OCI-LY1 (cell line): ENCODE data around the gene CIB2.

Experiments
- H2AFZ ChIP-seq: fragments of 200-600 bp; sonication (generic), shearing (Covaris generic); 2 replicates; pipeline ENCODE4 v1.6.0; 2014; ENCODE audit warnings: antibody characterized with exemption, mild to moderate bottlenecking, low read length
- H3F3A ChIP-seq: fragments of 200-600 bp; sonication (generic), shearing (Covaris generic); 2 replicates; pipeline ENCODE4 v1.6.0; 2014; ENCODE audit warnings: mild to moderate bottlenecking, antibody characterized with exemption, low read length, moderate library complexity; ENCODE audit not compliant: insufficient read depth
- H3K27ac ChIP-seq: fragments of 200-600 bp; sonication (generic); 2 replicates; pipeline ENCODE4 v1.5.1; 2014; ENCODE audit warnings: low read length, mixed run types, mild to moderate bottlenecking, low read depth; ENCODE audit not compliant: poor library complexity, severe bottlenecking
- H3K27me3 ChIP-seq: fragments of 200-600 bp; sonication (generic); 2 replicates; pipeline ENCODE4 v1.6.0; 2014; ENCODE audit warnings: antibody characterized with exemption, mild to moderate bottlenecking, low read length, moderate library complexity; ENCODE audit not compliant: insufficient read depth
- H3K36me3 ChIP-seq: fragments of 200-600 bp; sonication (generic); 2 replicates; pipeline ENCODE4 v1.6.1; 2014; ENCODE audit warnings: mild to moderate bottlenecking, antibody characterized with exemption, low read length, moderate library complexity, mixed read lengths; ENCODE audit not compliant: insufficient read depth
- H3K4me1 ChIP-seq: fragments of 200-600 bp; sonication (generic); 2 replicates; pipeline ENCODE4 v1.5.1; 2014; ENCODE audit warnings: mild to moderate bottlenecking, low read length, moderate library complexity; ENCODE audit not compliant: insufficient read depth, severe bottlenecking
- H3K4me2 ChIP-seq: fragments of 200-600 bp; sonication (generic), shearing (Covaris generic); 2 replicates; pipeline ENCODE4 v1.6.1; 2014; ENCODE audit warnings: low read length
- H3K4me3 ChIP-seq: fragments of 200-600 bp; sonication (generic); 2 replicates; pipeline ENCODE4 v1.5.1; 2014; ENCODE audit warnings: low read length, low read depth, mild to moderate bottlenecking, mixed read lengths; ENCODE audit not compliant: poor library complexity, severe bottlenecking
- H3K79me2 ChIP-seq: fragments of 200-600 bp; shearing (Covaris generic); 2 replicates; pipeline ENCODE4 v1.6.1; 2016; ENCODE audit warnings: mixed run types, low read length, mixed read lengths; ENCODE audit not compliant: insufficient read depth
- H3K9ac ChIP-seq: fragments of 200-600 bp; sonication (generic), shearing (Covaris generic); 2 replicates; pipeline ENCODE4 v1.6.1; 2014; ENCODE audit warnings: mild to moderate bottlenecking, low read length, mixed read lengths
- H3K9me2 ChIP-seq: fragments of 200-600 bp; sonication (generic), shearing (Covaris generic); 2 replicates; pipeline ENCODE4 v1.6.1; 2014; ENCODE audit warnings: low read depth, mild to moderate bottlenecking, low read length, mixed read lengths
- H3K9me3 ChIP-seq: fragments of 200-600 bp; shearing (Covaris generic); 2 replicates; pipeline ENCODE4 v1.6.1; 2014; ENCODE audit warnings: low read length, mixed read lengths
- H4K20me1 ChIP-seq: fragments of 200-600 bp; sonication (generic), shearing (Covaris generic); 2 replicates; pipeline ENCODE4 v1.6.0; 2016; ENCODE audit warnings: mild to moderate bottlenecking, low read length; ENCODE audit not compliant: insufficient read depth
- EZH2 ChIP-seq: fragments of 200-600 bp; sonication (generic), shearing (Covaris generic); IDR thresholded peaks from 2 replicates; pipeline ENCODE4 v1.8.0; 2017; ENCODE audit warnings: borderline replicate concordance, mixed run types, mild to moderate bottlenecking, antibody characterized with exemption, low read length, moderate library complexity, mixed read lengths
- TF ChIP-seq, protein P1 (sequence below): fragments of 200-600 bp; sonication (generic), shearing (Covaris generic); IDR thresholded peaks from 2 replicates; pipeline ENCODE4 v1.5.1; 2017; ENCODE audit warnings: mild to moderate bottlenecking, antibody characterized with exemption, low read length, moderate library complexity, mixed read lengths

The CIB2 gene

DNA sequence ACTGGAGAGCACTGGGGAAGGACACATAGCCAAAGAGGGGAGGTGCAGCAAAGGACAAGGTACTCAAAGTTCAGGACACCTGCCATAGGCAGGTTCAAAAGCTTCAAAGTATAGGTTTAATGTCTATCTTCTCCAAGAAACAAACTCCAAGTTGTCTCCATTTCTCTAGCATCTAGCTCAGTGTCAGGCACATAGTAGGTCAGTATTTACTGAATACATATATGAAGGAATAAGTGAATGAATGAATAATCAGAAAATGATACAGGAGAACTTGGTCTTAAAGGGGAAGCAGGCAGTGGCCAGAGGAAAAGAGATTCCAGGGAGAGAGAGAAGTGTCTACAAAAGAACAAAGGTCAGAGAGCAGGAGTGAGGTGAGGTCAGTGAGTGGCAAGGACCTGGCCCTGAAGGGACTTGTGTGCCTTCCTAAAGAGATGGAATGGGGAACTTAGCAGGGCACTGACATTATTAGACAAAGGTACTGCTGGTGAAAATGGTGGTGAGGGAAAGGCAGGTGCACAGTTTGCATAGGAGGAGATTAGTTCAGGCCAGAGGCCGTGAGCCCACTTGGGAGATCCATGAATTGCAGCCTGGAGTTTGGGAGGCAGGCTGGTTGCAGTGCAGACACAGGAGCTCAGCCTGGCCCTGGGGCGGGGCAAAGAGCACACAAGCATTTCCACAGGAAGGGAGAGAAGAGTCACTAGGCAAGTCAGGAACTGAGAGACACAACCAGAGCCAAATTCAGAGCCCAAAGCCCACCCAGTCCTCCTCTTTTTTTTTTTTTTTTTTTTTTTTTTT lies 75.1 kb downstream of the CIB2 start:
- Histone ChIP-seq H3K36me3 (peaks cover 18% of the 10 kb centered on the region), H3K9me3 (no peaks in the 10 kb centered on the region), H3K79me2 (peaks cover 21% of the 10 kb centered on the region), H4K20me1 (no peaks in the 10 kb centered on the region), H2AFZ (no peak overlapping the region), H3K4me1 (peaks cover 85% of the 10 kb centered on the region), H3K27me3 (no peaks in the 10 kb centered on the region), H3K4me3 (no peak overlapping the region), H3K9ac (peak overlapping the region; percentile 8; the same call in 1 of the 2 replicates), H3K27ac (peak overlapping the region; percentile 94), H3K4me2 (peak overlapping the region; percentile 61; the same call in 1 of the 2 replicates), H3F3A (no peaks in the 10 kb centered on the region), H3K9me2 (no peaks in the 10 kb centered on the region)
- no peak for TF ChIP-seq EZH2
- TF ChIP-seq, protein P1, sequence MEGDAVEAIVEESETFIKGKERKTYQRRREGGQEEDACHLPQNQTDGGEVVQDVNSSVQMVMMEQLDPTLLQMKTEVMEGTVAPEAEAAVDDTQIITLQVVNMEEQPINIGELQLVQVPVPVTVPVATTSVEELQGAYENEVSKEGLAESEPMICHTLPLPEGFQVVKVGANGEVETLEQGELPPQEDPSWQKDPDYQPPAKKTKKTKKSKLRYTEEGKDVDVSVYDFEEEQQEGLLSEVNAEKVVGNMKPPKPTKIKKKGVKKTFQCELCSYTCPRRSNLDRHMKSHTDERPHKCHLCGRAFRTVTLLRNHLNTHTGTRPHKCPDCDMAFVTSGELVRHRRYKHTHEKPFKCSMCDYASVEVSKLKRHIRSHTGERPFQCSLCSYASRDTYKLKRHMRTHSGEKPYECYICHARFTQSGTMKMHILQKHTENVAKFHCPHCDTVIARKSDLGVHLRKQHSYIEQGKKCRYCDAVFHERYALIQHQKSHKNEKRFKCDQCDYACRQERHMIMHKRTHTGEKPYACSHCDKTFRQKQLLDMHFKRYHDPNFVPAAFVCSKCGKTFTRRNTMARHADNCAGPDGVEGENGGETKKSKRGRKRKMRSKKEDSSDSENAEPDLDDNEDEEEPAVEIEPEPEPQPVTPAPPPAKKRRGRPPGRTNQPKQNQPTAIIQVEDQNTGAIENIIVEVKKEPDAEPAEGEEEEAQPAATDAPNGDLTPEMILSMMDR, result no peak

DNA sequence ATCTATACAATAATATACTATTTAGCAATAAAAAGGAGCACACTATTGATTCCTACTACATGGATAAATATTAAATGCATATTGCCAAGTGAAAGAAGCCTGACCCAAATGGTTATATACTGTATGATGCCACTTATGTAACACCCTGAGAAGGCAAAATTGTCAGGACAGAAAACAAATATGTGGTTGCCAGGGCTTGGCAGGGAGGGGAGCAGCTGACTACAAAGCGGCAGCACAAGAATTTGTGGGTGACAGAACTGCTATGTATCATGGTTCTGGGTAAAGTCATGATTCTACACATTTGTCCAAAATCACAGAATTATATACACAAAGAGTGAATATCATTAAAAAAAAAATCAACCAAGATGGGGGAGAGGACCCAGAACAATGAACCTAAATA lies 76.3 kb downstream of the CIB2 start:
- H3K79me2 ChIP-seq, result peaks cover 18% of the 10 kb centered on the region
- no peak for TF ChIP-seq EZH2
- TF ChIP-seq, protein P1, result no peak
- H3K4me3 ChIP-seq, result no peak overlapping the region
- H4K20me1 ChIP-seq, result no peaks in the 10 kb centered on the region
- no peaks in the 10 kb centered on the region for H3K9me2 ChIP-seq
- H3K27me3 ChIP-seq, result no peaks in the 10 kb centered on the region
- H3K9ac ChIP-seq, result no peak overlapping the region
- H2AFZ ChIP-seq, result no peak overlapping the region
- H3K4me2 ChIP-seq, result no peak overlapping the region
- peak overlapping the region; percentile 94 for H3K27ac ChIP-seq
- peaks cover 21% of the 10 kb centered on the region for H3K36me3 ChIP-seq
- peaks cover 90% of the 10 kb centered on the region for H3K4me1 ChIP-seq
- H3F3A ChIP-seq, result no peaks in the 10 kb centered on the region
- no peaks in the 10 kb centered on the region for H3K9me3 ChIP-seq
